ENCODE data around the gene CDKN2AIPNL. TPM values are rescaled to one million over a fixed set of nuclear protein-coding genes. Genes with fewer than 3 reads are reported as not detected.

The CDKN2AIPNL gene
- total RNA-seq, 2 donors from 2014 or later, result 51.8 to 62.0 TPM

DNA sequence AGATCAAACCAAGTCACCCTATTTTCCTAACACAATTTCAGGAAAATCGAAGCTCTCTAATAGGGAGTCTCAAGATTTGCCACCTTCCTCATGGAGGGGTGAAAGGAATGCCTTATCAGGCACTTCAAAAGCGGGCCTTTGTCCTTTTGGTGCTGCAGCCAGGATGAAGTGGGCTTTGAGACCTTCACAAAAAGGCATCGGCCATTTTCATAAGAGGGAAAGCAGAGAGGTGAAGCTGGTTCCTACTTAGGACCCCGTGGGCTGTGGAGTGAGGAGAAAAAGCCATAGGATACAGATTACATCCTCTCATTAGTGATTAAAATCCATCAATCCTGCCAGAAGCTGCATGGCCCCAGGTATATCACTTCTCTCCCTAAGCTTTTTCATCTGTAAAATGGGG lies 859 bp downstream of the CDKN2AIPNL start:
- TF ChIP-seq CTCF (conservative IDR thresholded peaks at IDR 0.05), result no peak
- peak overlapping the region; percentile 92 for H3K4me3 Mint-ChIP-seq
- peak overlapping the region; percentile 97 for H3K4me3 ChIP-seq (ENCODE audit: low read length)
- H3K9me3 Mint-ChIP-seq, result no peaks in the 10 kb centered on the region
- H3K9ac ChIP-seq (ENCODE audit: extremely low read depth, low read length, poor library complexity, severe bottlenecking), result peak overlapping the region; percentile 65
- H3K27ac Mint-ChIP-seq, result no peak overlapping the region
- H3K4me1 ChIP-seq (ENCODE audit: control insufficient read depth, insufficient read depth, low read length), result peaks cover 7% of the 10 kb centered on the region
- 64 to 65% methylated on average over 2 to 4 of the region's 4 CpGs for WGBS, 2 experiments (ENCODE audit: insufficient coverage in 1 of 2, insufficient read length in 1 of 2)
- no peaks in the 10 kb centered on the region for H3K9me3 ChIP-seq (ENCODE audit: control insufficient read depth, low read length)
- DNase-seq, result no peak
- H3K36me3 Mint-ChIP-seq (ENCODE audit: low read depth), result peaks cover 21% of the 10 kb centered on the region
- H3K27me3 Mint-ChIP-seq (ENCODE audit: insufficient read depth), result no peaks in the 10 kb centered on the region
- peaks cover 33% of the 10 kb centered on the region for H3K4me1 Mint-ChIP-seq
- H3K27me3 ChIP-seq (ENCODE audit: control insufficient read depth, insufficient read depth, low read length, poor library complexity, severe bottlenecking), result no peaks in the 10 kb centered on the region
- no peak overlapping the region for H3K27ac ChIP-seq (ENCODE audit: low read depth, low read length)
- peaks cover 17% of the 10 kb centered on the region for H3K36me3 ChIP-seq (ENCODE audit: control insufficient read depth, insufficient read depth, low read length)

GRCh38 chr5:134409321-134409720 lies 2.4 kb downstream of the CDKN2AIPNL start:
- TF ChIP-seq CTCF (conservative IDR thresholded peaks at IDR 0.05), result no peak
- H3K36me3 ChIP-seq (ENCODE audit: control insufficient read depth, insufficient read depth, low read length), result peaks cover 21% of the 10 kb centered on the region
- H3K9ac ChIP-seq (ENCODE audit: extremely low read depth, low read length, poor library complexity, severe bottlenecking), result no peak overlapping the region
- no peak overlapping the region for H3K27ac Mint-ChIP-seq
- no peaks in the 10 kb centered on the region for H3K9me3 ChIP-seq (ENCODE audit: control insufficient read depth, low read length)
- H3K27ac ChIP-seq (ENCODE audit: low read depth, low read length), result no peak overlapping the region
- WGBS, 2 experiments (ENCODE audit: insufficient coverage in 1 of 2, insufficient read length in 1 of 2), result 88 to 93% methylated on average over 5 to 6 of the region's 6 CpGs
- peaks cover 31% of the 10 kb centered on the region for H3K4me1 Mint-ChIP-seq
- no peak overlapping the region for H3K4me3 Mint-ChIP-seq
- peaks cover 25% of the 10 kb centered on the region for H3K36me3 Mint-ChIP-seq (ENCODE audit: low read depth)
- no peaks in the 10 kb centered on the region for H3K27me3 Mint-ChIP-seq (ENCODE audit: insufficient read depth)
- no peaks in the 10 kb centered on the region for H3K9me3 Mint-ChIP-seq
- H3K4me1 ChIP-seq (ENCODE audit: control insufficient read depth, insufficient read depth, low read length), result peaks cover 7% of the 10 kb centered on the region
- no peak for DNase-seq
- no peak overlapping the region for H3K4me3 ChIP-seq (ENCODE audit: low read length)
- H3K27me3 ChIP-seq (ENCODE audit: control insufficient read depth, insufficient read depth, low read length, poor library complexity, severe bottlenecking), result no peaks in the 10 kb centered on the region

DNA sequence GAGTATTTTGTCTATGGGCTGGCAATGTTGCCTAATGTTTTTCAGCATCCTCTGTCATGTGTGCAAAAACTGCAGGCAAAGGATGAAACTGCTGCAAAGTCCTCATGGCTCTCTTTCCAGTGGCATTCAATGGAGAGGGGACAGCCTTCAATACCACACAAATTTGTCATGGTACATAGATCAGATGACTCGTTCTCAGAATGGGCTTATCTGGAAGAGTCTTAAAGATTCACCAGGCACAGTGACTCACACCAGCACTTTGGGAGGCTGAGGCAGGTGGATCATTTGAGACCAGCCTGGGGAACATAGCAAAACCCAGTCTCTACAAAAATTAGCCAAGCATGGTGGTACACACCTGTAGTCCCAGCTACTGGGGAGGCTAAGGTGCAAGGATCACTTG lies 5.3 kb downstream of the CDKN2AIPNL start:
- H3K9me3 Mint-ChIP-seq, result no peaks in the 10 kb centered on the region
- Histone ChIP-seq H3K27me3 (ENCODE audit: control insufficient read depth, insufficient read depth, low read length, poor library complexity, severe bottlenecking) (no peaks in the 10 kb centered on the region), H3K4me3 (ENCODE audit: low read length) (no peak overlapping the region), H3K4me1 (ENCODE audit: control insufficient read depth, insufficient read depth, low read length) (peaks cover 3% of the 10 kb centered on the region), H3K27ac (ENCODE audit: low read depth, low read length) (no peak overlapping the region), H3K9ac (ENCODE audit: extremely low read depth, low read length, poor library complexity, severe bottlenecking) (no peak overlapping the region), H3K9me3 (ENCODE audit: control insufficient read depth, low read length) (no peaks in the 10 kb centered on the region), H3K36me3 (ENCODE audit: control insufficient read depth, insufficient read depth, low read length) (peaks cover 26% of the 10 kb centered on the region)
- WGBS, 2 experiments (ENCODE audit: insufficient coverage in 1 of 2, insufficient read length in 1 of 2), result 88 to 94% methylated on average over 1 of the region's 1 CpG
- no peak overlapping the region for H3K4me3 Mint-ChIP-seq
- H3K27me3 Mint-ChIP-seq (ENCODE audit: insufficient read depth), result no peaks in the 10 kb centered on the region
- peaks cover 36% of the 10 kb centered on the region for H3K36me3 Mint-ChIP-seq (ENCODE audit: low read depth)
- H3K4me1 Mint-ChIP-seq, result peaks cover 10% of the 10 kb centered on the region
- no peak for TF ChIP-seq CTCF (conservative IDR thresholded peaks at IDR 0.05)
- H3K27ac Mint-ChIP-seq, result no peak overlapping the region
- DNase-seq, result no peak
